A549 (cell line): ENCODE data around the gene TMEM179B. TPM values are rescaled to one million over a fixed set of nuclear protein-coding genes. Genes with fewer than 3 reads are reported as not detected.
A peak's percentile ranks its signal among the peaks of the same experiment; 100 is the strongest.

Experiments used
- CEBPB ChIP-seq, 2 experiments: fragments of >200 bp in 1 of 2; sonication (Bioruptor Twin) in 1 of 2; formaldehyde crosslinking in 1 of 2; IDR thresholded peaks; 2 replicates each; pipeline ENCODE4 v1.6.1; 2012 to 2016
- HOXB13 ChIP-seq: fragments of 250-450 bp; sonication (Bioruptor Pico); IDR thresholded peaks from 2 replicates; pipeline ENCODE4 v1.5.0; 2020; ENCODE audit warnings: low read depth, mild to moderate bottlenecking, moderate library complexity
- NFE2L2 ChIP-seq: fragments of 150-350 bp; conservative IDR thresholded peaks from 2 replicates; pipeline ENCODE4 v1.6.1; 2014; ENCODE audit warnings: low read length
- RARB ChIP-seq: fragments of 250-450 bp; sonication (Bioruptor Pico); IDR thresholded peaks from 2 replicates; pipeline ENCODE4 v1.8.0; 2021; ENCODE audit warnings: mild to moderate bottlenecking, moderate library complexity
- RFX5 ChIP-seq: fragments of 450-650 bp; IDR thresholded peaks from 2 replicates; pipeline ENCODE4 v1.7.1; 2014; ENCODE audit warnings: antibody characterized with exemption, mild to moderate bottlenecking, moderate library complexity
- polyA plus RNA-seq, 4 experiments: library from polyadenylated mRNA; depleted of rRNA in 3 of 4; stranded (reverse); fragments of >200 nt; fragmentation: RNase III in 1 of 4; extraction: RNeasy Plus Mini Kit Qiagen cat#74134 plus additional on column Dnase treatment in 1 of 4; gene quantifications; 2 replicates in 3 of 4; 3 replicates in 1 of 4; pipeline ENCODE4 v1.2.3, GENCODE V29; 2011 to 2017
- small RNA-seq, 6 experiments: library from RNA; depleted of rRNA; stranded (forward); fragments of <200 nt; gene quantifications; one replicate each; pipeline ENCODE3, GENCODE V24; 2012
- TF ChIP-seq, protein P1 (sequence below): fragments of 250-450 bp; sonication (Bioruptor Pico); IDR thresholded peaks from 2 replicates; pipeline ENCODE4 v1.5.0; 2021; ENCODE audit warnings: mild to moderate bottlenecking, moderate library complexity, borderline replicate concordance

Gene TMEM179B
- polyA plus RNA-seq, 2 of the 4 experiments (the other 2 are of a cell fraction): 62.8 to 64.7 TPM

DNA sequence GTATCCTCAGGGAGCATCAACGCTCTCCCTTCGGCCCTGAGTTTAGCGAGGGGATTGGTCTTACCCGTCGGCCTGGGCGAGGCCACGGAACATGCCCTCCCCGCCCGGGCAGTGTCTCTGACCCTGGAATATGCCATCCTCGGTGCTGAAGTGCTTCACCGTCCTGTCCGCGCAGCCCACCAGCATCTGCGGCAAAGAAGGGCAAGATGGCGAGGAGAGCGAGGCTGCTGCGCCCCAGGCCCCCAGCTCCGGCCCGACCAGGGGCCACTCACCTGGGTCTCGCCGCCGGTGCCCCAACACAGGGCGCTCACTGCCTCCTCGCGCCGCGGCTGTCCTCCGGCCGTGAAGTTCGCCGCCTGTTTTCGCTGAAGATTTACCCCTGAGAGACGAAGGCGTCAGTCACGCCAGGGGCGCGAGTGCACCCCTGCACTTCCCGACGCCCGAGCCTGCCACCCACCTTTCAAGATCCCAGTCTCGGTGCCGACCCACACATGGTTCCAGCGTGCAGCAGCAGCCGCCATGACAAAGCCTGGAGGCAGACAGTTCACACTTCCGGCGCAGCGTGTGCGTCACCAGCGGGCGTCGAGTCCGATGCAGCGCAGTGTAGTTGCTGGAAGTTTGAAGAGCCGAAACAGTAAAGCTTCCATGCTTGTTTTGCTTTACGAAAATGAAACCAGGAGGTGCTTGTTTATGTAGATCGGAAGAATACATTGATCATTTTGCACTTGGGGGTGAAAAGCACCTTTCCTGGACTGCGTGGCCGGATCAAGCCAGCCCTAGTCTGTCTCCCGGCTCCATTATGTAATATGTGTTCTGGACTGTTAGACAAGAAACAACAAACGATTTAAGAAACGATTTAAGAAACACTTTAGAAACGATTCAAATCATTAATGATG is 52.1 kb downstream of the TMEM179B start, which contains the start of gene WDR74 (continued):
- TF ChIP-seq NFE2L2 (no peak), CEBPB (IDR thresholded peaks at IDR 0.05) (peak in 1 of 2 experiments; percentile 45; a peak in 2 of 4 replicates), RARB (no peak), RFX5 (no peak), HOXB13 (CRISPR knock-in tag) (no peak)
- TF ChIP-seq, protein P1, sequence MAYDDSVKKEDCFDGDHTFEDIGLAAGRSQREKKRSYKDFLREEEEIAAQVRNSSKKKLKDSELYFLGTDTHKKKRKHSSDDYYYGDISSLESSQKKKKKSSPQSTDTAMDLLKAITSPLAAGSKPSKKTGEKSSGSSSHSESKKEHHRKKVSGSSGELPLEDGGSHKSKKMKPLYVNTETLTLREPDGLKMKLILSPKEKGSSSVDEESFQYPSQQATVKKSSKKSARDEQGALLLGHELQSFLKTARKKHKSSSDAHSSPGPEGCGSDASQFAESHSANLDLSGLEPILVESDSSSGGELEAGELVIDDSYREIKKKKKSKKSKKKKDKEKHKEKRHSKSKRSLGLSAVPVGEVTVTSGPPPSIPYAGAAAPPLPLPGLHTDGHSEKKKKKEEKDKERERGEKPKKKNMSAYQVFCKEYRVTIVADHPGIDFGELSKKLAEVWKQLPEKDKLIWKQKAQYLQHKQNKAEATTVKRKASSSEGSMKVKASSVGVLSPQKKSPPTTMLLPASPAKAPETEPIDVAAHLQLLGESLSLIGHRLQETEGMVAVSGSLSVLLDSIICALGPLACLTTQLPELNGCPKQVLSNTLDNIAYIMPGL (CRISPR knock-in tag): no peak

Small RNAs within 50 kb of the gene (small RNA-seq; reads per million reads assigned to genes)
- 0 to 1.4 (median 0.13) reads per million in 6 experiments for gene MIR6514
- gene RNU6-118P: 0 reads per million in 6 experiments

Other genes with a start within 250 kb of the TMEM179B start
Only the 30 nearest of the 31 such genes appear.
- 1,728 and 1,795 TPM in 2 replicates for gene EEF1G, start 213.5 kb upstream of the TMEM179B start, polyA plus RNA-seq (2011; rRNA removed)
- 1,570 to 1,588 TPM (median 1,580 TPM) in 3 replicates for gene EEF1G, start 213.5 kb upstream of the TMEM179B start, polyA plus RNA-seq (2017; fragmentation: RNase III; extraction: RNeasy Plus Mini Kit Qiagen cat#74134 plus additional on column Dnase treatment)
- 12.9 and 15.5 TPM in 2 replicates for gene TUT1, start 195.9 kb upstream of the TMEM179B start, polyA plus RNA-seq (2011; rRNA removed)
- 9.9 to 11.7 TPM (median 11.1 TPM) in 3 replicates for gene TUT1, start 195.9 kb upstream of the TMEM179B start, polyA plus RNA-seq (2017; fragmentation: RNase III; extraction: RNeasy Plus Mini Kit Qiagen cat#74134 plus additional on column Dnase treatment)
- gene MTA2, start 185.5 kb upstream of the TMEM179B start, polyA plus RNA-seq (2011; rRNA removed): 21.8 and 44.3 TPM in 2 replicates
- 79.3 to 85.0 TPM (median 84.5 TPM) in 3 replicates for gene MTA2, start 185.5 kb upstream of the TMEM179B start, polyA plus RNA-seq (2017; fragmentation: RNase III; extraction: RNeasy Plus Mini Kit Qiagen cat#74134 plus additional on column Dnase treatment)
- gene EML3, start 174.6 kb upstream of the TMEM179B start, polyA plus RNA-seq (2011; rRNA removed): 15.2 and 19.7 TPM in 2 replicates
- gene EML3, start 174.6 kb upstream of the TMEM179B start, polyA plus RNA-seq (2017; fragmentation: RNase III; extraction: RNeasy Plus Mini Kit Qiagen cat#74134 plus additional on column Dnase treatment): 21.4 to 28.0 TPM (median 27.2 TPM) in 3 replicates
- 0.92 and 1.6 TPM in 2 replicates for gene ROM1, start 174.1 kb upstream of the TMEM179B start, polyA plus RNA-seq (2011; rRNA removed)
- gene ROM1, start 174.1 kb upstream of the TMEM179B start, polyA plus RNA-seq (2017; fragmentation: RNase III; extraction: RNeasy Plus Mini Kit Qiagen cat#74134 plus additional on column Dnase treatment): 2.8 to 3.7 TPM (median 3.2 TPM) in 3 replicates
- gene B3GAT3, start 165.4 kb upstream of the TMEM179B start, polyA plus RNA-seq (2011; rRNA removed): 19.0 and 20.5 TPM in 2 replicates
- 38.1 to 41.0 TPM (median 40.9 TPM) in 3 replicates for gene B3GAT3, start 165.4 kb upstream of the TMEM179B start, polyA plus RNA-seq (2017; fragmentation: RNase III; extraction: RNeasy Plus Mini Kit Qiagen cat#74134 plus additional on column Dnase treatment)
- gene GANAB, start 140.8 kb upstream of the TMEM179B start, polyA plus RNA-seq (2011; rRNA removed): 215 and 308 TPM in 2 replicates
- 206 to 220 TPM (median 214 TPM) in 3 replicates for gene GANAB, start 140.8 kb upstream of the TMEM179B start, polyA plus RNA-seq (2017; fragmentation: RNase III; extraction: RNeasy Plus Mini Kit Qiagen cat#74134 plus additional on column Dnase treatment)
- gene INTS5, start 134.1 kb upstream of the TMEM179B start, polyA plus RNA-seq (2011; rRNA removed): 9.7 and 12.3 TPM in 2 replicates
- 11.2 to 11.8 TPM (median 11.3 TPM) in 3 replicates for gene INTS5, start 134.1 kb upstream of the TMEM179B start, polyA plus RNA-seq (2017; fragmentation: RNase III; extraction: RNeasy Plus Mini Kit Qiagen cat#74134 plus additional on column Dnase treatment)
- gene C11orf98, start 122.2 kb upstream of the TMEM179B start, polyA plus RNA-seq (2011; rRNA removed): 89.1 and 91.7 TPM in 2 replicates
- gene C11orf98, start 122.2 kb upstream of the TMEM179B start, polyA plus RNA-seq (2017; fragmentation: RNase III; extraction: RNeasy Plus Mini Kit Qiagen cat#74134 plus additional on column Dnase treatment): 128 to 161 TPM (median 140 TPM) in 3 replicates
- gene CSKMT, start 122.1 kb upstream of the TMEM179B start, polyA plus RNA-seq (2011; rRNA removed): 5.4 and 5.7 TPM in 2 replicates
- gene CSKMT, start 122.1 kb upstream of the TMEM179B start, polyA plus RNA-seq (2017; fragmentation: RNase III; extraction: RNeasy Plus Mini Kit Qiagen cat#74134 plus additional on column Dnase treatment): 12.9 to 18.2 TPM (median 14.3 TPM) in 3 replicates
- 13.9 and 20.2 TPM in 2 replicates for gene UQCC3, start 115.7 kb upstream of the TMEM179B start, polyA plus RNA-seq (2011; rRNA removed)
- 27.8 to 31.1 TPM (median 28.7 TPM) in 3 replicates for gene UQCC3, start 115.7 kb upstream of the TMEM179B start, polyA plus RNA-seq (2017; fragmentation: RNase III; extraction: RNeasy Plus Mini Kit Qiagen cat#74134 plus additional on column Dnase treatment)
- gene LBHD1, start 115.1 kb upstream of the TMEM179B start, polyA plus RNA-seq (2011; rRNA removed): 4.1 and 5.3 TPM in 2 replicates
- 4.9 to 8.3 TPM (median 6.8 TPM) in 3 replicates for gene LBHD1, start 115.1 kb upstream of the TMEM179B start, polyA plus RNA-seq (2017; fragmentation: RNase III; extraction: RNeasy Plus Mini Kit Qiagen cat#74134 plus additional on column Dnase treatment)
- 56.8 and 120 TPM in 2 replicates for gene UBXN1, start 108.3 kb upstream of the TMEM179B start, polyA plus RNA-seq (2011; rRNA removed)
- 110 to 117 TPM (median 117 TPM) in 3 replicates for gene UBXN1, start 108.3 kb upstream of the TMEM179B start, polyA plus RNA-seq (2017; fragmentation: RNase III; extraction: RNeasy Plus Mini Kit Qiagen cat#74134 plus additional on column Dnase treatment)
- 0.03 and 0.04 TPM in 2 replicates for gene LRRN4CL, start 97.9 kb upstream of the TMEM179B start, polyA plus RNA-seq (2011; rRNA removed)
- 0.03 to 0.08 TPM (median 0.08 TPM) in 3 replicates for gene LRRN4CL, start 97.9 kb upstream of the TMEM179B start, polyA plus RNA-seq (2017; fragmentation: RNase III; extraction: RNeasy Plus Mini Kit Qiagen cat#74134 plus additional on column Dnase treatment)
- 63.9 and 101 TPM in 2 replicates for gene BSCL2, start 80.0 kb upstream of the TMEM179B start, polyA plus RNA-seq (2011; rRNA removed)
- gene BSCL2, start 80.0 kb upstream of the TMEM179B start, polyA plus RNA-seq (2017; fragmentation: RNase III; extraction: RNeasy Plus Mini Kit Qiagen cat#74134 plus additional on column Dnase treatment): 63.0 to 72.4 TPM (median 64.5 TPM) in 3 replicates
- not detected in 2 replicates for gene GNG3, start 79.7 kb upstream of the TMEM179B start, polyA plus RNA-seq (2011; rRNA removed)
- 0.15 TPM in 1 of 3 replicates, not detected in the others for gene GNG3, start 79.7 kb upstream of the TMEM179B start, polyA plus RNA-seq (2017; fragmentation: RNase III; extraction: RNeasy Plus Mini Kit Qiagen cat#74134 plus additional on column Dnase treatment)
- gene HNRNPUL2, start 59.9 kb upstream of the TMEM179B start, polyA plus RNA-seq (2011; rRNA removed): 31.4 and 31.6 TPM in 2 replicates
- 71.3 to 79.5 TPM (median 74.4 TPM) in 3 replicates for gene HNRNPUL2, start 59.9 kb upstream of the TMEM179B start, polyA plus RNA-seq (2017; fragmentation: RNase III; extraction: RNeasy Plus Mini Kit Qiagen cat#74134 plus additional on column Dnase treatment)
- gene TTC9C, start 58.9 kb upstream of the TMEM179B start, polyA plus RNA-seq (2011; rRNA removed): 42.6 and 44.0 TPM in 2 replicates
- gene TTC9C, start 58.9 kb upstream of the TMEM179B start, polyA plus RNA-seq (2017; fragmentation: RNase III; extraction: RNeasy Plus Mini Kit Qiagen cat#74134 plus additional on column Dnase treatment): 32.6 to 34.1 TPM (median 33.5 TPM) in 3 replicates
- gene ZBTB3, start 33.2 kb upstream of the TMEM179B start, polyA plus RNA-seq (2011; rRNA removed): 3.0 and 3.1 TPM in 2 replicates
- 1.4 to 2.2 TPM (median 2.0 TPM) in 3 replicates for gene ZBTB3, start 33.2 kb upstream of the TMEM179B start, polyA plus RNA-seq (2017; fragmentation: RNase III; extraction: RNeasy Plus Mini Kit Qiagen cat#74134 plus additional on column Dnase treatment)
- 308 and 324 TPM in 2 replicates for gene POLR2G, start 25.8 kb upstream of the TMEM179B start, polyA plus RNA-seq (2011; rRNA removed)
- 186 to 199 TPM (median 188 TPM) in 3 replicates for gene POLR2G, start 25.8 kb upstream of the TMEM179B start, polyA plus RNA-seq (2017; fragmentation: RNase III; extraction: RNeasy Plus Mini Kit Qiagen cat#74134 plus additional on column Dnase treatment)
- 14.0 and 17.5 TPM in 2 replicates for gene TAF6L, start 16.0 kb upstream of the TMEM179B start, polyA plus RNA-seq (2011; rRNA removed)
- gene TAF6L, start 16.0 kb upstream of the TMEM179B start, polyA plus RNA-seq (2017; fragmentation: RNase III; extraction: RNeasy Plus Mini Kit Qiagen cat#74134 plus additional on column Dnase treatment): 20.8 to 23.5 TPM (median 22.7 TPM) in 3 replicates
- gene TMEM223, start 4.6 kb downstream of the TMEM179B start, polyA plus RNA-seq (2011; rRNA removed): 20.6 and 26.5 TPM in 2 replicates
- gene TMEM223, start 4.6 kb downstream of the TMEM179B start, polyA plus RNA-seq (2017; fragmentation: RNase III; extraction: RNeasy Plus Mini Kit Qiagen cat#74134 plus additional on column Dnase treatment): 20.1 to 24.3 TPM (median 23.5 TPM) in 3 replicates
- 35.5 and 50.7 TPM in 2 replicates for gene NXF1, start 18.0 kb downstream of the TMEM179B start, polyA plus RNA-seq (2011; rRNA removed)
- 46.6 to 47.7 TPM (median 46.9 TPM) in 3 replicates for gene NXF1, start 18.0 kb downstream of the TMEM179B start, polyA plus RNA-seq (2017; fragmentation: RNase III; extraction: RNeasy Plus Mini Kit Qiagen cat#74134 plus additional on column Dnase treatment)
- gene STX5, start 44.6 kb downstream of the TMEM179B start, polyA plus RNA-seq (2011; rRNA removed): 30.3 and 32.3 TPM in 2 replicates
- gene STX5, start 44.6 kb downstream of the TMEM179B start, polyA plus RNA-seq (2017; fragmentation: RNase III; extraction: RNeasy Plus Mini Kit Qiagen cat#74134 plus additional on column Dnase treatment): 16.8 to 21.0 TPM (median 19.5 TPM) in 3 replicates
- gene TEX54, start 45.4 kb downstream of the TMEM179B start, polyA plus RNA-seq (2011; rRNA removed): not detected in 2 replicates
- gene TEX54, start 45.4 kb downstream of the TMEM179B start, polyA plus RNA-seq (2017; fragmentation: RNase III; extraction: RNeasy Plus Mini Kit Qiagen cat#74134 plus additional on column Dnase treatment): not detected in 3 replicates
- 47.6 and 52.9 TPM in 2 replicates for gene WDR74, start 52.2 kb downstream of the TMEM179B start, polyA plus RNA-seq (2011; rRNA removed)
- 88.9 to 100 TPM (median 90.6 TPM) in 3 replicates for gene WDR74, start 52.2 kb downstream of the TMEM179B start, polyA plus RNA-seq (2017; fragmentation: RNase III; extraction: RNeasy Plus Mini Kit Qiagen cat#74134 plus additional on column Dnase treatment)
- gene SLC3A2, start 93.5 kb downstream of the TMEM179B start, polyA plus RNA-seq (2011; rRNA removed): 1,064 and 1,133 TPM in 2 replicates
- gene SLC3A2, start 93.5 kb downstream of the TMEM179B start, polyA plus RNA-seq (2017; fragmentation: RNase III; extraction: RNeasy Plus Mini Kit Qiagen cat#74134 plus additional on column Dnase treatment): 906 to 1,102 TPM (median 1,007 TPM) in 3 replicates
- not detected in 2 replicates for gene CHRM1, start 134.0 kb downstream of the TMEM179B start, polyA plus RNA-seq (2011; rRNA removed)
- gene CHRM1, start 134.0 kb downstream of the TMEM179B start, polyA plus RNA-seq (2017; fragmentation: RNase III; extraction: RNeasy Plus Mini Kit Qiagen cat#74134 plus additional on column Dnase treatment): not detected in 3 replicates
- not detected in 2 replicates for gene SLC22A6, start 197.6 kb downstream of the TMEM179B start, polyA plus RNA-seq (2011; rRNA removed)
- not detected in 3 replicates for gene SLC22A6, start 197.6 kb downstream of the TMEM179B start, polyA plus RNA-seq (2017; fragmentation: RNase III; extraction: RNeasy Plus Mini Kit Qiagen cat#74134 plus additional on column Dnase treatment)
- not detected in 2 replicates for gene SLC22A8, start 228.4 kb downstream of the TMEM179B start, polyA plus RNA-seq (2011; rRNA removed)
- gene SLC22A8, start 228.4 kb downstream of the TMEM179B start, polyA plus RNA-seq (2017; fragmentation: RNase III; extraction: RNeasy Plus Mini Kit Qiagen cat#74134 plus additional on column Dnase treatment): not detected in 3 replicates